Endothelial cell of umbilical vein (primary cell): ENCODE results near the gene KIAA0408.

Source experiments
- EZH2 ChIP-seq: IDR thresholded peaks from 2 replicates; pipeline ENCODE4 v1.6.1; 2012; ENCODE audit warnings: borderline replicate concordance, low read depth, mild to moderate bottlenecking, moderate library complexity, low read length, inconsistent platforms; ENCODE audit not compliant: severe bottlenecking
- FOS ChIP-seq: IDR thresholded peaks from 2 replicates; pipeline ENCODE4 v1.6.1; 2011; ENCODE audit warnings: mild to moderate bottlenecking, low read length, moderate library complexity, borderline replicate concordance; ENCODE audit not compliant: insufficient read depth
- MYC ChIP-seq: IDR thresholded peaks from one replicate; pipeline ENCODE4 v1.6.1; 2011; ENCODE audit warnings: mild to moderate bottlenecking, low read depth, low read length
- POLR2A ChIP-seq: IDR thresholded peaks from 2 replicates; pipeline ENCODE4 v1.6.1; 2012; ENCODE audit warnings: low read depth, mild to moderate bottlenecking, control low read depth, low read length
- POLR2AphosphoS5 ChIP-seq: IDR thresholded peaks from 2 replicates; pipeline ENCODE4 v1.6.1; 2012; ENCODE audit warnings: low read depth, mild to moderate bottlenecking, control low read depth, low read length, moderate library complexity; ENCODE audit not compliant: insufficient read depth
- TF ChIP-seq, protein P1 (sequence below), 2 donors: IDR thresholded peaks; 1 replicate in 1 of 2; 2 replicates in 1 of 2; pipeline ENCODE4 v1.5.1; 2011; ENCODE audit warnings: low read length in 2 of 2, mild to moderate bottlenecking in 2 of 2, moderate library complexity in 2 of 2, control low read depth in 1 of 2, inconsistent platforms in 1 of 2, low read depth in 1 of 2; ENCODE audit not compliant: insufficient read depth in 1 of 2; ENCODE audit errors: extremely low read depth in 1 of 2

DNA sequence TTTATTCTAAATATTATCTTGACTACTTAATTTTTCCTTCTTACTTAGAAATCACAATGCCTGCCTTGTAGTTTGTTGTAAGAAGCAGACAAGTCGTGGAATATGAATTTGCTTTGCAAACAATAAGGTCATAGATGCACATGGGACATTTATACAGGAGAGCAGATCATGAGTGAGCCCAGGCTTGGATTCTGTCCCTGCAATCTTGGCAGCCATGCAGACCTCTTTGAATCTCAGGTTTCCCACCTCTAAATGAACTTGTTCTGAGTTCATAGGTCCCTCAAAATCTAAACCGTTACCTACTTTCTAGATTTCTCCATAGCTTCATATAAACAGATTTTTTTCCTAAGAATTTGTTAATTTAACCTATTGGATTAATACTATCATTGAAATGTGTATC lies 19.5 kb downstream of the KIAA0408 start:
- TF ChIP-seq POLR2A (no peak), MYC (no peak), FOS (no peak), POLR2AphosphoS5 (no peak), EZH2 (no peak)
- TF ChIP-seq, protein P1, sequence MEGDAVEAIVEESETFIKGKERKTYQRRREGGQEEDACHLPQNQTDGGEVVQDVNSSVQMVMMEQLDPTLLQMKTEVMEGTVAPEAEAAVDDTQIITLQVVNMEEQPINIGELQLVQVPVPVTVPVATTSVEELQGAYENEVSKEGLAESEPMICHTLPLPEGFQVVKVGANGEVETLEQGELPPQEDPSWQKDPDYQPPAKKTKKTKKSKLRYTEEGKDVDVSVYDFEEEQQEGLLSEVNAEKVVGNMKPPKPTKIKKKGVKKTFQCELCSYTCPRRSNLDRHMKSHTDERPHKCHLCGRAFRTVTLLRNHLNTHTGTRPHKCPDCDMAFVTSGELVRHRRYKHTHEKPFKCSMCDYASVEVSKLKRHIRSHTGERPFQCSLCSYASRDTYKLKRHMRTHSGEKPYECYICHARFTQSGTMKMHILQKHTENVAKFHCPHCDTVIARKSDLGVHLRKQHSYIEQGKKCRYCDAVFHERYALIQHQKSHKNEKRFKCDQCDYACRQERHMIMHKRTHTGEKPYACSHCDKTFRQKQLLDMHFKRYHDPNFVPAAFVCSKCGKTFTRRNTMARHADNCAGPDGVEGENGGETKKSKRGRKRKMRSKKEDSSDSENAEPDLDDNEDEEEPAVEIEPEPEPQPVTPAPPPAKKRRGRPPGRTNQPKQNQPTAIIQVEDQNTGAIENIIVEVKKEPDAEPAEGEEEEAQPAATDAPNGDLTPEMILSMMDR (IDR thresholded peaks at IDR 0.05; ENCODE audit: extremely low read depth in 1 of 2, insufficient read depth in 1 of 2, low read depth in 1 of 2, low read length in 2 of 2), result no peak
